SK-N-SH (cell line): ENCODE results near the gene ZNRF1. TPM values are rescaled to one million over a fixed set of nuclear protein-coding genes. Genes with fewer than 3 reads are reported as not detected.
A peak's percentile ranks its signal among the peaks of the same experiment; 100 is the strongest.

Experiments used
- CTCF ChIA-PET: fragments of 300-600, 350-600 bp; formaldehyde crosslinking; extraction: SDS; loops from one replicate; lab custom pipeline; 2021; lab: Yijun Ruan, JAX
- POLR2A ChIA-PET: fragments of 350-600 bp; sonication (Branson Sonifier 250); formaldehyde crosslinking; extraction: SDS; loops from one replicate; lab custom pipeline; 2020; ENCODE audit warnings: antibody characterized with exemption, inconsistent platforms; lab: Yijun Ruan, JAX
- DNase-seq: peaks from one replicate; pipeline ENCODE4 v3.0.0; 2012
- H2AFZ ChIP-seq: fragments of 200-600 bp; sonication (generic); 2 replicates; pipeline ENCODE4 v1.8.1; 2016; ENCODE audit warnings: antibody characterized with exemption, mild to moderate bottlenecking, low read depth
- H3F3A ChIP-seq: fragments of 200-600 bp; sonication (generic); replicated peaks from 2 replicates; pipeline ENCODE3; 2016; ENCODE audit warnings: antibody characterized with exemption, mild to moderate bottlenecking; ENCODE audit not compliant: insufficient read depth
- H3K27ac ChIP-seq, 2 experiments: fragments of 200-500 bp in 1 of 2; fragments of 200-600 bp in 1 of 2; sonication (Bioruptor generic) in 1 of 2; sonication (generic), shearing (Covaris generic) in 1 of 2; 2 replicates each; pipeline versions ENCODE4 v1.5.1 to v1.6.1; 2014 to 2016; ENCODE audit warnings: low read depth in 2 of 2, inconsistent platforms in 1 of 2, low read length in 1 of 2, mild to moderate bottlenecking in 1 of 2, mixed read lengths in 1 of 2
- H3K27me3 ChIP-seq: fragments of 200-600 bp; sonication (generic), shearing (Covaris generic); 2 replicates; pipeline ENCODE4 v1.6.1; 2016; ENCODE audit warnings: mixed run types; ENCODE audit not compliant: insufficient read depth
- H3K36me3 ChIP-seq, 2 experiments: fragments of 200-500 bp in 1 of 2; fragments of 200-600 bp in 1 of 2; sonication (Bioruptor generic) in 1 of 2; sonication (generic) in 1 of 2; replicated peaks in 1 of 2; 2 replicates each; pipeline versions ENCODE3 to v1.5.1; 2014 to 2016; ENCODE audit warnings: low read length in 1 of 2, mild to moderate bottlenecking in 1 of 2; ENCODE audit not compliant: insufficient read depth in 2 of 2, control insufficient read depth in 1 of 2
- H3K4me1 ChIP-seq, 2 experiments: fragments of 200-500 bp in 1 of 2; fragments of 200-600 bp in 1 of 2; sonication (Bioruptor generic) in 1 of 2; sonication (generic), shearing (Covaris generic) in 1 of 2; 2 replicates each; pipeline versions ENCODE4 v1.5.1 to v1.6.1; 2014 to 2016; ENCODE audit warnings: low read depth in 1 of 2, low read length in 1 of 2, mixed run types in 1 of 2; ENCODE audit not compliant: insufficient read depth in 2 of 2, control insufficient read depth in 1 of 2
- H3K4me2 ChIP-seq: fragments of 200-600 bp; sonication (generic), shearing (Covaris generic); 2 replicates; pipeline ENCODE4 v1.6.1; 2017; ENCODE audit warnings: mixed run types
- H3K4me3 ChIP-seq, 2 experiments: fragments of 200-500 bp in 1 of 2; fragments of 200-600 bp in 1 of 2; sonication (Bioruptor generic) in 1 of 2; sonication (generic), shearing (Covaris generic) in 1 of 2; 2 replicates each; pipeline versions ENCODE4 v1.5.1 to v1.8.1; 2014 to 2016; ENCODE audit warnings: low read depth in 2 of 2, inconsistent platforms in 1 of 2, low read length in 1 of 2, mild to moderate bottlenecking in 1 of 2, mixed read lengths in 1 of 2, moderate library complexity in 1 of 2
- H3K79me2 ChIP-seq: fragments of 200-600 bp; sonication (generic); 2 replicates; pipeline ENCODE4 v1.8.1; 2017; ENCODE audit warnings: mild to moderate bottlenecking; ENCODE audit not compliant: insufficient read depth
- H3K9ac ChIP-seq: fragments of 200-600 bp; sonication (generic); 2 replicates; pipeline ENCODE4 v1.6.1; 2017; ENCODE audit warnings: mixed run types
- H3K9me2 ChIP-seq: fragments of 200-600 bp; sonication (generic); 2 replicates; pipeline ENCODE4 v1.6.1; 2017; ENCODE audit warnings: mixed run types
- H3K9me3 ChIP-seq: fragments of 200-600 bp; sonication (generic); 2 replicates; pipeline ENCODE4 v1.6.1; 2017; ENCODE audit warnings: mixed run types, mild to moderate bottlenecking, moderate library complexity
- H4K20me1 ChIP-seq: fragments of 200-600 bp; sonication (generic); 2 replicates; pipeline ENCODE4 v1.6.1; 2017; ENCODE audit warnings: mild to moderate bottlenecking, mixed run types; ENCODE audit not compliant: insufficient read depth
- CTCF ChIP-seq: fragments of 200-600 bp; sonication (generic); IDR thresholded peaks from 2 replicates; pipeline ENCODE4 v1.6.1; 2017; ENCODE audit warnings: antibody characterized with exemption, mild to moderate bottlenecking, moderate library complexity
- ELF1 ChIP-seq: IDR thresholded peaks from 2 replicates; pipeline ENCODE4 v1.4.0; 2012
- FOSL2 ChIP-seq: IDR thresholded peaks from 2 replicates; pipeline ENCODE4 v1.4.0; 2012; ENCODE audit warnings: low read depth, mild to moderate bottlenecking, moderate library complexity, borderline replicate concordance
- FOXJ3 ChIP-seq: sonication (generic); formaldehyde crosslinking; IDR thresholded peaks from 2 replicates; pipeline ENCODE4 v1.5.1; 2020; ENCODE audit warnings: mild to moderate bottlenecking, missing genetic modification reagents
- FOXM1 ChIP-seq: IDR thresholded peaks from 2 replicates; pipeline ENCODE4 v1.4.0; 2012; ENCODE audit warnings: low read depth, mild to moderate bottlenecking
- GABPA ChIP-seq: IDR thresholded peaks from 2 replicates; pipeline ENCODE4 v1.4.0; 2012; ENCODE audit warnings: low read depth, mild to moderate bottlenecking
- IRF3 ChIP-seq: fragments of 150-350 bp; IDR thresholded peaks from 2 replicates; pipeline ENCODE4 v1.6.1; 2016; ENCODE audit warnings: mild to moderate bottlenecking, low read depth, low read length
- NFIC ChIP-seq: IDR thresholded peaks from 2 replicates; pipeline ENCODE4 v1.4.0; 2012; ENCODE audit warnings: borderline replicate concordance
- RCOR1 ChIP-seq: fragments of 150-350 bp; IDR thresholded peaks from 2 replicates; pipeline ENCODE4 v1.6.1; 2017; ENCODE audit warnings: antibody characterized with exemption, low read length
- TAF1 ChIP-seq: IDR thresholded peaks from 2 replicates; pipeline ENCODE4 v1.6.1; 2012; ENCODE audit warnings: low read depth, mild to moderate bottlenecking, low read length, moderate library complexity, borderline replicate concordance
- TCF12 ChIP-seq: IDR thresholded peaks from 2 replicates; pipeline ENCODE4 v1.4.0; 2012
- YY1 ChIP-seq: IDR thresholded peaks from 2 replicates; pipeline ENCODE4 v1.4.0; 2012; ENCODE audit warnings: low read depth, mild to moderate bottlenecking
- WGBS: methylation state at CpG from one replicate; pipeline ENCODE4 v1.1.6; 2017; ENCODE audit warnings: low lambda C conversion rate; 5-methylcytosine and 5-hydroxymethylcytosine counted together
- polyA plus RNA-seq, 3 experiments: library from polyadenylated mRNA; depleted of rRNA; stranded (reverse); fragments of >200 nt; gene quantifications; 2 replicates each; pipeline ENCODE4 v1.2.3, GENCODE V29; 2012

Gene ZNRF1
- polyA plus RNA-seq, 1 of the 3 experiments (the other 2 are of a cell fraction), result 23.7 TPM

GRCh38 chr16:75102595-75102994 lies 103.8 kb downstream of the ZNRF1 start:
- Histone ChIP-seq H4K20me1 (peaks cover 10% of the 10 kb centered on the region; the same call in 1 of the 2 replicates), H3K27ac (no peak overlapping the region), H3K79me2 (peaks cover 15% of the 10 kb centered on the region; the same call in 1 of the 2 replicates), H3K4me1 (peaks cover 32 to 61% of the 10 kb centered on the region in 2 experiments; a peak in 3 of 4 replicates), H3K9me2 (no peaks in the 10 kb centered on the region), H3K27me3 (no peaks in the 10 kb centered on the region), H2AFZ (no peak overlapping the region), H3K9me3 (no peaks in the 10 kb centered on the region), H3K9ac (no peak overlapping the region), H3K36me3 (no peaks in the 10 kb centered on the region), H3K4me3 (no peak overlapping the region), H3F3A (no peaks in the 10 kb centered on the region), H3K4me2 (no peak overlapping the region)
- ChIA-PET CTCF (interaction anchor here (0.5 to 8.7 kb wide), 4 partner anchors 8 to 104 kb away, joined by 3 to 56 read pairs (median 4); partner anchors contain the start of gene ZNRF1), POLR2A (no interaction called here)
- WGBS, result 96% methylated on average over 9 of the region's 9 CpGs
- no peak for DNase-seq
- TF ChIP-seq ELF1 (no peak), CTCF (no peak)

- TF ChIP-seq NFIC (no peak), TAF1 (no peak), FOSL2 (no peak), FOXM1 (no peak), YY1 (no peak), IRF3 (no peak), TCF12 (no peak), RCOR1 (no peak), GABPA (no peak), FOXJ3 (CRISPR knock-in tag) (no peak)
- TF ChIP-seq, all 33 proteins: peak for 0
- H3K36me3 ChIP-seq, result no peaks in the 10 kb centered on the region
- H3K4me1 ChIP-seq, result peaks cover 39 to 54% of the 10 kb centered on the region in 2 experiments; a peak in 3 of 4 replicates
- no peak for DNase-seq
- peaks cover 10% of the 10 kb centered on the region; the same call in 1 of the 2 replicates for H4K20me1 ChIP-seq
- ChIA-PET POLR2A (no interaction called here), CTCF (interaction anchor here (2.8 kb wide), 1 partner anchor 105 kb away, joined by 28 read pairs; the partner anchor contains the start of gene ZNRF1)
- 94% methylated on average over 5 of the region's 5 CpGs for WGBS
- no peak overlapping the region for H3K4me3 ChIP-seq
- H3K27ac ChIP-seq, result peak overlapping the region in 1 of 2 experiments; percentile 97; a peak in 1 of 4 replicates
- 0 out of 2 replicates have a peak, but pooled peaks cover 11% of the 10 kb centered on the region for H3K79me2 ChIP-seq
- no peak overlapping the region for H3K4me2 ChIP-seq
- H3F3A ChIP-seq, result peaks cover 4% of the 10 kb centered on the region
- no peaks in the 10 kb centered on the region for H3K9me3 ChIP-seq
- no peaks in the 10 kb centered on the region for H3K9me2 ChIP-seq
- H3K9ac ChIP-seq, result no peak overlapping the region
- no peak overlapping the region for H2AFZ ChIP-seq
- no peaks in the 10 kb centered on the region for H3K27me3 ChIP-seq
These were observed 105.2 kb downstream of the ZNRF1 start for GRCh38 chr16:75103994-75104393.
